GM21423 (cell line): ENCODE data around the gene ZFYVE28.

ENCODE experiments used
- ATAC-seq: cut with Tn5 transposase; IDR thresholded peaks from one replicate; pipeline ENCODE4 v1.9.1; 2021; ENCODE audit warnings: mild to moderate bottlenecking, moderate library complexity; ENCODE audit not compliant: unreplicated experiment

ZFYVE28 gene

GRCh38 chr4:2354760-2355159 lies 63.7 kb downstream of the ZFYVE28 start:
- ATAC-seq: no peak

GRCh38 chr4:2354118-2354517 lies 64.3 kb downstream of the ZFYVE28 start:
- ATAC-seq: no peak

- no peak for ATAC-seq
Measured at GRCh38 chr4:2353222-2354107, 65.0 kb downstream of the ZFYVE28 start.

- ATAC-seq: no peak
Measured at GRCh38 chr4:2352729-2353221, 65.7 kb downstream of the ZFYVE28 start.

GRCh38 chr4:2352171-2352570 lies 66.3 kb downstream of the ZFYVE28 start:
- ATAC-seq: no peak

- ATAC-seq: no peak
Measured at GRCh38 chr4:2350982-2351381, 67.5 kb downstream of the ZFYVE28 start.

- ATAC-seq: no peak
Measured at GRCh38 chr4:2348786-2349185, 69.7 kb downstream of the ZFYVE28 start.

- ATAC-seq: no peak
Measured at GRCh38 chr4:2347190-2347589, 71.3 kb downstream of the ZFYVE28 start.

GRCh38 chr4:2343476-2343875 lies 75.0 kb downstream of the ZFYVE28 start:
- ATAC-seq: no peak

GRCh38 chr4:2341911-2342652 lies 76.4 kb downstream of the ZFYVE28 start:
- no peak for ATAC-seq

- ATAC-seq: no peak
Measured at GRCh38 chr4:2341261-2341841, 77.1 kb downstream of the ZFYVE28 start.

- no peak for ATAC-seq
Measured at GRCh38 chr4:2340272-2341061, 78.0 kb downstream of the ZFYVE28 start.

GRCh38 chr4:2339458-2340271 lies 78.8 kb downstream of the ZFYVE28 start:
- no peak for ATAC-seq

GRCh38 chr4:2338754-2339457 lies 79.5 kb downstream of the ZFYVE28 start:
- no peak for ATAC-seq

GRCh38 chr4:2337896-2338295 lies 80.5 kb downstream of the ZFYVE28 start:
- no peak for ATAC-seq

- no peak for ATAC-seq
Measured at GRCh38 chr4:2337131-2337723, 81.2 kb downstream of the ZFYVE28 start.

- no peak for ATAC-seq
Measured at GRCh38 chr4:2336659-2337058, 81.8 kb downstream of the ZFYVE28 start.

- no peak for ATAC-seq
Measured at GRCh38 chr4:2335729-2336101, 82.7 kb downstream of the ZFYVE28 start.
